Small intestine (tissue), 7 donors: Measurements from ENCODE around the gene MAD2L1BP. TPM values are rescaled to one million over a fixed set of nuclear protein-coding genes. Genes with fewer than 3 reads are reported as not detected.
"Not testable (repeated sequence)": the region's sequence is repeated elsewhere in the genome, so short reads cannot be mapped to it uniquely, and the experiment has no call there.

ENCODE experiments used
- DNase-seq, 2 donors: peaks; one replicate each; pipeline versions ENCODE4 v3.0.0 to v3.0.0-alpha.2; 2013
- FAIRE-seq: peaks from 2 replicates; lab custom pipeline; 2012; peaks lifted over from hg19 to GRCh38; lab: Jason Lieb, UNC
- H3K27ac ChIP-seq, 3 donors: one replicate each; pipeline ENCODE4 v1.5.1; 2013; ENCODE audit warnings: low read length in 2 of 3, mild to moderate bottlenecking in 2 of 3, control low read depth in 1 of 3, inconsistent platforms in 1 of 3, low read depth in 1 of 3, moderate library complexity in 1 of 3
- H3K27me3 ChIP-seq, 3 donors: one replicate each; pipeline ENCODE4 v1.6.1; 2013; ENCODE audit warnings: low read length in 3 of 3, inconsistent platforms in 1 of 3; ENCODE audit not compliant: control insufficient read depth in 3 of 3, insufficient read depth in 3 of 3
- H3K36me3 ChIP-seq, 3 donors: one replicate each; pipeline ENCODE4 v1.6.1; 2013; ENCODE audit warnings: low read length in 3 of 3, inconsistent platforms in 1 of 3, low read depth in 1 of 3, mild to moderate bottlenecking in 1 of 3, moderate library complexity in 1 of 3; ENCODE audit not compliant: control insufficient read depth in 3 of 3, insufficient read depth in 2 of 3
- H3K4me1 ChIP-seq, 3 donors: one replicate each; pipeline ENCODE4 v1.6.1; 2013; ENCODE audit warnings: low read length in 2 of 3, inconsistent platforms in 1 of 3, low read depth in 1 of 3, mild to moderate bottlenecking in 1 of 3, moderate library complexity in 1 of 3; ENCODE audit not compliant: control insufficient read depth in 3 of 3, insufficient read depth in 2 of 3
- H3K4me3 ChIP-seq, 3 donors: one replicate each; pipeline ENCODE4 v1.5.1; 2013; ENCODE audit warnings: low read length in 3 of 3, control low read depth in 1 of 3, inconsistent platforms in 1 of 3, low read depth in 1 of 3, mild to moderate bottlenecking in 1 of 3, moderate library complexity in 1 of 3
- H3K9me3 ChIP-seq, 2 donors: one replicate each; pipeline ENCODE4 v1.6.1; 2013; ENCODE audit warnings: low read depth in 1 of 2, low read length in 1 of 2; ENCODE audit not compliant: control insufficient read depth in 2 of 2, insufficient read depth in 1 of 2
- WGBS, 3 donors: extraction: QIAGEN DNeasy Blood & Tissue Kit; methylation state at CpG; one replicate each; pipeline ENCODE4 v1.1.7; 2013; 5-methylcytosine and 5-hydroxymethylcytosine counted together
- polyA plus RNA-seq, 4 donors: library from polyadenylated mRNA; stranded (reverse) in 3 of 4; unstranded in 1 of 4; fragments of 200-250 nt in 3 of 4; fragments of 120-200 nt in 1 of 4; gene quantifications; one replicate each; pipeline versions ENCODE4 v1.2.1 to v1.2.3, GENCODE V29; 2013
- donor health status: healthy with polysubstance abuse.
- donor health status: control.
- donor health status: control.
- donor health status: Bipolar disorder and iron deficiency.
- donor health status: healthy.

Gene MAD2L1BP
- polyA plus RNA-seq, 4 donors = 29.1 to 59.4 (median 46.3) TPM

- peak; percentile 99 for DNase-seq
- FAIRE-seq = no peak
- peaks cover under 1 to 33% (median 2%) of the 10 kb centered on the region in 3 donors for H3K36me3 ChIP-seq
- H3K4me3 ChIP-seq = peak within 1 kb of the TSS; percentile 93 to 100 (median 95)
- peaks cover 0 to 19% (median 6%) of the 10 kb centered on the region in 3 donors for H3K4me1 ChIP-seq
- no peaks in the 10 kb centered on the region for H3K9me3 ChIP-seq
- H3K27ac ChIP-seq = peak within 1 kb of the TSS; percentile 66 to 97 (median 96)
- no peaks in the 10 kb centered on the region for H3K27me3 ChIP-seq
- WGBS, 3 donors = 0 to 1% (median 0%) methylated on average over 25 to 46 of the region's 46 CpGs
Observed at GRCh38 chr6:43629104-43629504, 6.5 kb upstream of the MAD2L1BP start, which contains the start of gene GTPBP2. Gene GTPBP2 (minus strand): TSS chr6:43629264. CDS start chr6:43629162, 102 bp downstream.

GRCh38 chr6:43629505-43630300, 5.9 kb upstream of the MAD2L1BP start:
- WGBS, 3 donors = 0% methylated on average over 41 of the region's 41 CpGs
- no peak for FAIRE-seq

DNA sequence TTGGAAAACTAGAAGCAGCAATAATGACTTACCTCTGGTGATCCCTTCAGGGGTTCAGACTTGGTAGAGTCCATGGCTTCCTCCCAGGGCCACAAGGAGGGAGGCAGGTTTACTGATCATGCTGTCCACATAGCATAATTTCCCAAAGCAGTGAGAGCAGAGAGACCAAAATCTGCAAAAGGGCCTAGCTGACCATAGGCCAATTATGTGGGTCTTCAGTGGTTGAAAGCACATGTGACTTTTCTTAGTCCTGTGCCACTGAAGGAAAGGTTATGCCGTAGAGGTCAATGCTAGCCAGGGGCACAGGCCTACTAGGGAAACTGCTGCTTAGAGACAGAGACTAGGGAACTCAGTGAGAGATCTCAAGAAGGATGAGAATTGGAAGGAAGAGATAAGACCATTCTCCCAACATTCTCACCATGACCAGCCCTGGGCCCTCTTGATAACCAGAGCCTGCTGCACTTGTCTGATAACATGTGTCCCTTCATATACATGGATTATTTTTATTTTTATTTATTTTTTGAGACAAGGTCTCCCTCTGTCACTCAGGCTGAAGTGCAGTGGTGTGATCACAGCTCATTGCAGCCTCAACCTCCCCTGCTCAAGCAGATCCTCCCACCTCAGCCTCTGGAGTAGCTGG, 4.5 kb upstream of the MAD2L1BP start:
- H3K27ac ChIP-seq = peak overlapping the region in 1 of 3 donors; percentile 18
- 93 to 100% (median 100%) methylated on average over 1 of the region's 1 CpG for WGBS, 3 donors

More at GRCh38 chr6:43629505-43630300, 5.9 kb upstream of the MAD2L1BP start:
- no peaks in the 10 kb centered on the region for H3K9me3 ChIP-seq
- peak overlapping the region; percentile 66 to 97 (median 96) for H3K27ac ChIP-seq
- DNase-seq = peak; percentile 95 to 97
- peaks cover 0 to 27% (median 2%) of the 10 kb centered on the region in 3 donors for H3K36me3 ChIP-seq
- no peaks in the 10 kb centered on the region for H3K27me3 ChIP-seq
- peak overlapping the region; percentile 52 to 100 (median 58) for H3K4me3 ChIP-seq
- peaks cover under 1 to 19% (median 6%) of the 10 kb centered on the region in 3 donors for H3K4me1 ChIP-seq

GRCh38 chr6:43633002-43633401, 2.6 kb upstream of the MAD2L1BP start:
- Histone ChIP-seq H3K27ac (peak overlapping the region in 2 of 3 donors; percentile 8 to 36), H3K36me3 (peaks cover 0 to 11% (median 0%) of the 10 kb centered on the region in 3 donors), H3K4me1 (peaks cover 0 to 12% (median 4%) of the 10 kb centered on the region in 3 donors)
- H3K4me3 ChIP-seq, H3K27me3 ChIP-seq, H3K9me3 ChIP-seq, FAIRE-seq: not testable (repeated sequence)
- WGBS, 3 donors = 47 to 79% (median 62%) methylated on average over 7 of the region's 7 CpGs
- peak in 1 of 2 donors; percentile 40 for DNase-seq

More for the DNA sequence above, 4.5 kb upstream of the MAD2L1BP start:
- FAIRE-seq (no peak), DNase-seq (no peak)
- Histone ChIP-seq H3K9me3 (no peaks in the 10 kb centered on the region), H3K4me3 (no peak overlapping the region), H3K4me1 (peaks cover 2 to 24% (median 6%) of the 10 kb centered on the region in 3 donors), H3K36me3 (peaks cover 0 to 13% (median 0%) of the 10 kb centered on the region in 3 donors), H3K27me3 (no peaks in the 10 kb centered on the region)

GRCh38 chr6:43634702-43635303, 837 bp upstream of the MAD2L1BP start:
- no peak overlapping the region for H3K4me3 ChIP-seq
- no peaks in the 10 kb centered on the region for H3K9me3 ChIP-seq
- peak; percentile 8 to 29 for DNase-seq
- 63 to 71% (median 70%) methylated on average over 9 of the region's 9 CpGs for WGBS, 3 donors
- H3K36me3 ChIP-seq = peaks cover 0 to 16% (median 0%) of the 10 kb centered on the region in 3 donors
- peaks cover 0 to 19% (median 4%) of the 10 kb centered on the region in 3 donors for H3K4me1 ChIP-seq
- no peaks in the 10 kb centered on the region for H3K27me3 ChIP-seq
- peak overlapping the region in 1 of 3 donors; percentile 93 for H3K27ac ChIP-seq
- no peak for FAIRE-seq

DNA sequence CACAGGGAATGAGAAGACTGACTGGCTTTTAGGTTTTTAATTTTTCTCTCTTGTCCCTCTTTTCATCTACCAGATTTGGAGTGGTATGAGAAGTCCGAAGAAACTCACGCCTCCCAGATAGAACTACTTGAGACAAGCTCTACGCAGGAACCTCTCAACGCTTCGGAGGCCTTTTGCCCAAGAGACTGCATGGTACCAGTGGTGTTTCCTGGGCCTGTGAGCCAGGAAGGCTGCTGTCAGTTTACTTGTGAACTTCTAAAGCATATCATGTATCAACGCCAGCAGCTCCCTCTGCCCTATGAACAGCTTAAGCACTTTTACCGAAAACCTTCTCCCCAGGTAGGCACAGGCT, 644 bp downstream of the MAD2L1BP start:
- no peak for DNase-seq
- no peak for FAIRE-seq
- H3K4me1 ChIP-seq = peaks cover 0 to 13% (median 4%) of the 10 kb centered on the region in 3 donors

GRCh38 chr6:43639984-43640800, 4.6 kb downstream of the MAD2L1BP start:
- no peaks in the 10 kb centered on the region for H3K27me3 ChIP-seq
- peak overlapping the region in 1 of 3 donors; percentile 14 for H3K27ac ChIP-seq
- peaks cover 0 to 41% (median 7%) of the 10 kb centered on the region in 3 donors for H3K36me3 ChIP-seq
- WGBS, 3 donors = 92 to 94% (median 93%) methylated on average over 21 of the region's 21 CpGs
- peaks cover 0 to 17% (median 3%) of the 10 kb centered on the region in 3 donors for H3K4me1 ChIP-seq
- DNase-seq (no peak), FAIRE-seq (no peak)
- no peak overlapping the region for H3K4me3 ChIP-seq
- no peaks in the 10 kb centered on the region for H3K9me3 ChIP-seq

More for the DNA sequence above, 644 bp downstream of the MAD2L1BP start:
- H3K36me3 ChIP-seq = peaks cover 0 to 27% (median 6%) of the 10 kb centered on the region in 3 donors
- no peaks in the 10 kb centered on the region for H3K27me3 ChIP-seq
- peak overlapping the region; percentile 77 to 93 (median 78) for H3K27ac ChIP-seq
- WGBS, 3 donors = 1 to 12% (median 2%) methylated on average over 7 of the region's 7 CpGs
- no peaks in the 10 kb centered on the region for H3K9me3 ChIP-seq
- peak overlapping the region; percentile 76 to 87 (median 82) for H3K4me3 ChIP-seq
